ENCODE results near the gene NOX3. TPM values are rescaled to one million over a fixed set of nuclear protein-coding genes. Genes with fewer than 3 reads are reported as not detected.

Gene NOX3
- total RNA-seq, 1 donor from 2014 or later: not detected

DNA sequence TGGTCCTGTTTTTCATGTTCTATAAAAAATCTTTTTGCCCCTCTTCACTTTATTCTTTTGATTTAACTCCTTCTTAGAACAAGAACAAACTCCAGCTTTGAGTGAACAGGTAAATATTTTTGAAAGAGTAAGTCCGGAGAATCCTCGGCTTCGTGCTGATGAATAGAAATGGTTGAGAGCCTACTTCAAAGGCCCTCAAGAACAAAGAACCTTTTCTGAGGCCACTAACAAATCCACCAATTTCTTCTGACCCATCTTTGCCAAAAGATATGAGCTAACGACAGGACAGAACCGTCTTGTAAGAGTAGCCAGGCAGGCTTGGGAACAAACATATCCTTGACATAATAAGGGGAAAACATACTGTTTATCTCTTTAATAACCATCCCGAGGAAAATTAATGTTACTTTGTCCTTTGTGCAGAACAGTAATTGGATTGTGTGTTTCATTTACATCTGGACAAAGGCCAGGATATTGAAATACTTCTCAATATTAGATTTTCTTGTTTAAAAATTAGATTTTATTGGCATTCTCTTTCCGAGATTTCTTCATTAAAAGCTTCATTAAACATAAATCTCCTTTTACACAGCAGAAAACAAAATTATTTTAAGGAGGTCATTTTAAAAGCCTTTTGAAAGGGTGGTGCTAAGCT, 52.9 kb downstream of the NOX3 start:
- no peak for DNase-seq (ENCODE audit: low spot score)

GRCh38 chr6:155400654-155400965, 55.0 kb downstream of the NOX3 start:
- no peak for DNase-seq (ENCODE audit: low spot score)

DNA sequence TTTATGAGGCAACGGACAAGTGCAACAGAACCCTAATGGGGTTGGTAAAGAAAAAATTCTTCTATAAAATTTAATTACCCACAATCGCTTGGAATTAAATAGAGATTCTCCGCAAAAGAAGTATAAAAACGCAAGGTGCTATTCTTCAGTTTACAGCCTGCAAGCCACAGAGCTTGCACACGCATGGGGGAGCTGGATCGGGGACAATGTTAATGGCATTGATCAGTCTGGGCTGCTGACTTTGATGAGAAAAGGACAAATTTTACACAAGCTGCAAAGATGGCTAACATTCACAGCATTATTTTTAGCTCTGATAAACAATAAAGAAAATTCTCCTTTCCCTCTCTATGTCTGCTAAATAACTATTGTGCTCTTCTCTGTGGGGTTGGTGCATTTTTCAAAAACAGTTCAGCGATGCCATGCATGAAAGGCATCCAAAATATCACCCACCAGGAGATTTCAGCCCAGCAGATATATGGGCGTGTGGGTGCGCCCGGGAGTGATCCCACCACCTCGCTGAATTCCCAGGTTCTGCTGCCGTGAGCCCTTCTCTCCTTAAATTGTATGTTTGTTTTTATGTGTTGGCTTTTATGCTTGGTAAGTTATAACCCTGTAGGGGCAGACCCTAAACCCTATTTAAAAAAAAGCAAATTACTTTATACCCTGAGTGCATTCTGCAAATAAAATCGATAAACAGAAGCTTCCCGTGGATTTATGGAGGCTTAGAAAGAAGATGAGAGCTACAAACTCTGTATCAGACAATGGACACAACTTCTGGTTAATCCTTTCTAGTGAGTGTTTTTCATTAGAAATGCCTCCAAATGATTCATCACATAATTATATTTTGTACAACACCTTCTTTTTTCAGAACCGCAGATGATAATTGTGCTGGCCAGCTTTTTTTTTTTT, 55.6 kb downstream of the NOX3 start:
- no peak for DNase-seq (ENCODE audit: low spot score)

GRCh38 chr6:155399062-155399744, 56.4 kb downstream of the NOX3 start:
- no peak for DNase-seq (ENCODE audit: low spot score)

GRCh38 chr6:155398701-155399061, 57.0 kb downstream of the NOX3 start:
- DNase-seq (ENCODE audit: low spot score): no peak

DNA sequence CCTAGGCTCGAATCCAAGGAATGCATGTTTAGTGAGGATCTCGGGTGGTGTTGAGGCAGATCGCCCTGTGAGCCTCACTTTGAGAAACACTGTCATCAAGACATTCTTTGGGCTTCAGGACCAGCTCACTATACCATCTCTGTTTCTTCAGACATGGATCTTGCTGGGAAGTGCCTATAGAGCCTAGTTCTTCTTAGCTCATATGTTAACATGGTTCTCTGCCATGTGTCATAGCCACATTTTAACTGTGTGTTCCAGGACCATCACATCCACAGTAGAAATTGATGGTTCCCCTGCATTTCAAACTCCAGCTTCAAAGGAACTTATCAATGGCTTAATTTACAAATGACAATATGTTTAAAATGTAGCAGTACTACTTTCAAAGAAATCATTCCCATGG, 57.4 kb downstream of the NOX3 start:
- no peak for DNase-seq (ENCODE audit: low spot score)

DNA sequence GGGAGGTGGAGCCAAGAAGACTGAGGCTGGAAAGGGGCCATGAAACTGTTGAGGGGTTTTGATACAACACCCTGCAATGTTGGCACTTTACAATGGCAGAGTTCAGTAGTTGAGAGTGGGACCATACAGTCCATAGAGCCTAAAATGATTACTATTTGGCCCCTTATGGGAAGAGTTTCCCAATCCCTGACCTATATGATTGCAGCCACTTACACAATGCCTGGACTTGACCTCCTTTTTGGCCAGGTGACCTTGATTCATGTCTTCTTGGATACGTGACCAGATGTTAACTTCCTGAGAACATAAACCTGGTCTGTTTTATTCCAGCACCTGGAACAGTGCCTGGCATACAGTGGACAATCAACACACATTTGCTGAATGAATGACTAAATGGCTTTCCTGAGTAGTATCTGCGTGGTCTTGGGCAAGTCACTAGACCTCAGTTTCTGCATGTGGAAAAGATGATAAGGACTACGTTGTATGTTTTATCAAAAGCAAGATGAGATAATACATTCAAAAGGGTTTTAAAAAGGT, 58.4 kb downstream of the NOX3 start:
- DNase-seq (ENCODE audit: low spot score): no peak

GRCh38 chr6:155396605-155397004, 59.0 kb downstream of the NOX3 start:
- DNase-seq (ENCODE audit: low spot score): no peak

GRCh38 chr6:155395339-155395738, 60.3 kb downstream of the NOX3 start:
- DNase-seq (ENCODE audit: low spot score): no peak

DNA sequence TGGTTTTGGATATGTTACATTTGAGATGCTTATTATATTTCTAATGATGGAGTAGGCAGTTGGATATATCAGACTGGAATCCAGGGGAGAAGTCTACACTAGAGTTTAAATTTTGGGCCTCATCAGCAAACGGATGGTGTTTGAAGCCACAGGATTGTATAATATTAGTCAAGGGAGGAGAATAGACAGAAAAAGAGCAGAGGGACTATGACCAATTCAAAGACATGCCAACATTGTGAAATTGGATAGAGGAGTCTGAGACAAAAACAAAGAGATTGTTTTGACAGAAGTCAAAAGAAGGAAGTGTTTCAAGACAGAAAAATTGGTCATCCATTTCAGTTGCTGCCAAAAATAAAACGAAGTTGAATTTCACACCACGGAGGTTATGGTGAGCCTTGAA, 66.5 kb downstream of the NOX3 start:
- DNase-seq (ENCODE audit: low spot score): no peak

- DNase-seq (ENCODE audit: low spot score): no peak
These were observed 67.0 kb downstream of the NOX3 start for GRCh38 chr6:155388591-155388990.

DNA sequence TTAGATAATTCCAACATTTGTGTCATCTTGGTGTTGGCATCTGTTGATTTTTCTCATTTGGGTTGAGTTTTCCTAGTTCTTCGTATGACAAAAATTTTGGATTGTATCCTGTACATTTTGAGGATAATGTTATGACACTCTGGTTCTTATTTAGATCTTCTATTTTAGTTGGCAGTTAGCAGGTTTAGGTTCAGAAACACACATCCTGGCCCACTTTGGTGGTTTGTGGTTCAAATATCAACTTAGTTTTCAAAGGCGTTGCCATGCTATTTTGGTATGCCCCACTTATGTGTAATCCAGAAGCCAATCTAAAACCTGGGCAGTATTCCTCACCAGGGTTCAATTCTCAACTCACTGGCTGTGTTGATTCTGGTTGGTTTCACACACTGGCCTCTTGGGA, 68.2 kb downstream of the NOX3 start:
- DNase-seq (ENCODE audit: low spot score): no peak

GRCh38 chr6:155384321-155384952, 71.2 kb downstream of the NOX3 start:
- DNase-seq (ENCODE audit: low spot score): no peak

- DNase-seq (ENCODE audit: low spot score): no peak
These were observed 71.7 kb downstream of the NOX3 start for GRCh38 chr6:155383913-155384312.

DNA sequence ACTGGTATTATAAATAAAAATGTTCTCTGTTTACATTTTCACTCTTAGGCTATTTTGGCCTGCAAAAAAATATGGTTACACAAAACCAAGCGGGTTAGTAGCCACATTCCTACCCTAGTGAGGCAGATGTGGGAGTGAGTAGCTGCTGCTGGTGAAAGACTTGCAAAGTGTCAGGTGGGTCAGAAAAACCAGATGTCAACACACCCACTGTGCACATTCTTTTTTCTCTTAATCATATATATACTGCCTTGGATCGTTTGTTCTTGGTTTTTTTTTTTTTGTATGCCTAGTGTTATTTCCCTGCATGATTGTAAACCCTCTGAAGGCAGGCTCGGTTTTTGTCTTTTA, 73.3 kb downstream of the NOX3 start:
- no peak for DNase-seq (ENCODE audit: low spot score)

DNA sequence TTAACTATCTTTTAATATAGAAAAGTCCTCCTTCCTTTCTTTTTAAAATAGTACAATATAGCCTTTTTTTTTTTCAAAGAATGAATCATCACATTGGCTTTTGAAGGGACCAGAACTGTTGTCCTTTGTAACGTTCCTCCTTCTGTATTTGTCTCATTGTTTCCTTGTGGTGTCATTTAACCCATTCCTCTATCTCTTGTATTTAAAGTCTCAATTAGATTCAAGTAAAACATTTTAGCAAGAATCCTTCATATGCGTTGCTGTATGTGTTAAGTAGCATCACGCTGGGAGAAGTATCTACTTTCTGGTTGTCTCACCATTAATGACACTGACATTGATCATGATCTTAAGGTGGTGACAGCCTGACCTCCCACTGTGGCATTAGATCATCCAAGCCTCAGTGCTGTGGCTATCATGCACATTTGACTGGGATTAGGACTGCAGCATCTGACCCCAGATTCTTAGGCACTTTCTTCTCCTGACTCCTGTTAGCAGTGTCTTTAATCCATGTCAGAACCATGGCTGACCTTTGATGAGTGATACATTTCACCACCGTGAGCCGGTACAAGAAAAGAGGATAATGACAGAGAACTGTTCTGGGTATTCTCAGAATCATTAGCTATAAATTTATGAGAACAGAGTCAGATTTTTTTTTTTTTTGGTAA, 73.8 kb downstream of the NOX3 start:
- DNase-seq (ENCODE audit: low spot score): no peak

DNA sequence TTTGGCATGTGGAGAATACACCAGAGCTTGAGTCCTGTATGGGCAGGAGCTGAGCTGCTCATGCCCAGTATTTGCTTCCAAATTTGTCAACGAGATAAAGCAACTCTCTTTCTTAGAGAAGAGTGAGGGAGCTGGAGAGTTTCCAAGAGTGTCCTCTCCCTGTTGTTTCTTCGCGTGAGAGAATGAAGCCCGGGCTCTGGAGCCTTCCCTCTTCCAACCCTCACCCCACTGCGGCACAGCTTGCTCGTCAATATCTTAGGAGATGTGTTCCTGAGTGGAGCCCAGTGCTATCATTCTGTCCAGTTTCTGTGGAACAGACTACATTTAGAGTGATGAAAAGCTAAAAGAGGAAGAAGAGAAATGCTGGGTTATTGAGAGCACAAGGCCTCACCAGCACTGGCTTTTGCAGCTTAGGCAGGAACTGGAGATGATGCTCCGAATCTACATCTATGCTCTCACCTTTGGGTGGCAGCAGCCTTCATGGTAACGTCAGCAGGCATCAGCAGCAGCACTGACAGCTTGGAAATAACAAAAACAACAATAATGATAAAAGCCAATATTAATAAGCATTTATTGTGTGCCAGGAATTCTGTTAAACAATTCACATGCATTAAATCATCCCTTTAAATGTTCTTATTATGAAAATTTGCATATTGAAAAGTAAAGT, 74.8 kb downstream of the NOX3 start:
- no peak for DNase-seq (ENCODE audit: low spot score)

GRCh38 chr6:155378724-155379123, 76.9 kb downstream of the NOX3 start:
- DNase-seq (ENCODE audit: low spot score): no peak

GRCh38 chr6:155378276-155378675, 77.4 kb downstream of the NOX3 start:
- DNase-seq (ENCODE audit: low spot score): no peak

- DNase-seq (ENCODE audit: low spot score): no peak
These were observed 78.6 kb downstream of the NOX3 start for GRCh38 chr6:155377061-155377460.

GRCh38 chr6:155375801-155376200, 79.8 kb downstream of the NOX3 start:
- DNase-seq (ENCODE audit: low spot score): no peak
